DOHH2 (cell line): ENCODE data around the gene PLA2G4E.

ENCODE experiments used
- H3F3A ChIP-seq: fragments of 200-600 bp; sonication (generic), shearing (Covaris generic); 2 replicates; pipeline ENCODE4 v1.6.0; 2016; ENCODE audit warnings: antibody characterized with exemption, mild to moderate bottlenecking; ENCODE audit not compliant: control insufficient read depth, insufficient read depth
- H3K27ac ChIP-seq: fragments of 200-600 bp; sonication (generic); 2 replicates; pipeline ENCODE4 v1.5.1; 2014; ENCODE audit warnings: low read depth, mild to moderate bottlenecking, low read length, moderate library complexity
- H3K27me3 ChIP-seq: fragments of 200-600 bp; sonication (generic); 2 replicates; pipeline ENCODE4 v1.6.1; 2014; ENCODE audit warnings: mild to moderate bottlenecking, low read length, mixed read lengths; ENCODE audit not compliant: control insufficient read depth
- H3K36me3 ChIP-seq: fragments of 200-600 bp; sonication (generic); 2 replicates; pipeline ENCODE4 v1.6.1; 2014; ENCODE audit warnings: mild to moderate bottlenecking, low read length, moderate library complexity, mixed read lengths; ENCODE audit not compliant: control insufficient read depth
- H3K4me1 ChIP-seq: fragments of 200-600 bp; sonication (generic); 2 replicates; pipeline ENCODE4 v1.6.1; 2014; ENCODE audit warnings: mild to moderate bottlenecking, low read length, mixed read lengths; ENCODE audit not compliant: control insufficient read depth
- H3K4me2 ChIP-seq: fragments of 200-600 bp; sonication (generic); 2 replicates; pipeline ENCODE4 v1.6.0; 2014; ENCODE audit warnings: mild to moderate bottlenecking, low read length, moderate library complexity
- H3K4me3 ChIP-seq: fragments of 200-600 bp; sonication (generic); 2 replicates; pipeline ENCODE4 v1.5.1; 2014; ENCODE audit warnings: mild to moderate bottlenecking, low read length, mixed read lengths
- H3K79me2 ChIP-seq: fragments of 200-600 bp; sonication (generic); 2 replicates; pipeline ENCODE4 v1.6.1; 2014; ENCODE audit warnings: mild to moderate bottlenecking, low read length, mixed read lengths; ENCODE audit not compliant: control insufficient read depth
- H3K9me2 ChIP-seq: fragments of 200-600 bp; sonication (generic); replicated peaks from 2 replicates; pipeline ENCODE4 v1.6.1; 2014; ENCODE audit warnings: mild to moderate bottlenecking, low read length, mixed read lengths; ENCODE audit not compliant: control insufficient read depth
- H3K9me3 ChIP-seq: fragments of 200-600 bp; sonication (generic); 2 replicates; pipeline ENCODE4 v1.6.1; 2014; ENCODE audit warnings: antibody characterized with exemption, low read length, mixed read lengths; ENCODE audit not compliant: control insufficient read depth, insufficient read depth
- H4K20me1 ChIP-seq: fragments of 200-600 bp; sonication (generic); 2 replicates; pipeline ENCODE4 v1.6.0; 2014; ENCODE audit warnings: low read depth, mild to moderate bottlenecking, antibody characterized with exemption, low read length, moderate library complexity; ENCODE audit not compliant: control insufficient read depth, insufficient read depth
- EZH2phosphoT487 ChIP-seq: fragments of 200-600 bp; sonication (generic); IDR thresholded peaks from 2 replicates; pipeline ENCODE4 v1.6.1; 2017; ENCODE audit warnings: borderline replicate concordance, mild to moderate bottlenecking, antibody characterized with exemption, low read length, moderate library complexity, mixed read lengths
- TF ChIP-seq, protein P1 (sequence below): fragments of 200-600 bp; sonication (generic); IDR thresholded peaks from one replicate; pipeline ENCODE4 v1.5.1; 2014; ENCODE audit warnings: antibody characterized with exemption, mild to moderate bottlenecking, low read depth, low read length; ENCODE audit not compliant: poor library complexity, severe bottlenecking

PLA2G4E gene, protein sequence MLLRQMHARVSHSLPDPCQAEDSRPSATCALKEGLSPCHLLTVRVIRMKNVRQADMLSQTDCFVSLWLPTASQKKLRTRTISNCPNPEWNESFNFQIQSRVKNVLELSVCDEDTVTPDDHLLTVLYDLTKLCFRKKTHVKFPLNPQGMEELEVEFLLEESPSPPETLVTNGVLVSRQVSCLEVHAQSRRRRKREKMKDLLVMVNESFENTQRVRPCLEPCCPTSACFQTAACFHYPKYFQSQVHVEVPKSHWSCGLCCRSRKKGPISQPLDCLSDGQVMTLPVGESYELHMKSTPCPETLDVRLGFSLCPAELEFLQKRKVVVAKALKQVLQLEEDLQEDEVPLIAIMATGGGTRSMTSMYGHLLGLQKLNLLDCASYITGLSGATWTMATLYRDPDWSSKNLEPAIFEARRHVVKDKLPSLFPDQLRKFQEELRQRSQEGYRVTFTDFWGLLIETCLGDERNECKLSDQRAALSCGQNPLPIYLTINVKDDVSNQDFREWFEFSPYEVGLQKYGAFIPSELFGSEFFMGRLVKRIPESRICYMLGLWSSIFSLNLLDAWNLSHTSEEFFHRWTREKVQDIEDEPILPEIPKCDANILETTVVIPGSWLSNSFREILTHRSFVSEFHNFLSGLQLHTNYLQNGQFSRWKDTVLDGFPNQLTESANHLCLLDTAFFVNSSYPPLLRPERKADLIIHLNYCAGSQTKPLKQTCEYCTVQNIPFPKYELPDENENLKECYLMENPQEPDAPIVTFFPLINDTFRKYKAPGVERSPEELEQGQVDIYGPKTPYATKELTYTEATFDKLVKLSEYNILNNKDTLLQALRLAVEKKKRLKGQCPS

DNA sequence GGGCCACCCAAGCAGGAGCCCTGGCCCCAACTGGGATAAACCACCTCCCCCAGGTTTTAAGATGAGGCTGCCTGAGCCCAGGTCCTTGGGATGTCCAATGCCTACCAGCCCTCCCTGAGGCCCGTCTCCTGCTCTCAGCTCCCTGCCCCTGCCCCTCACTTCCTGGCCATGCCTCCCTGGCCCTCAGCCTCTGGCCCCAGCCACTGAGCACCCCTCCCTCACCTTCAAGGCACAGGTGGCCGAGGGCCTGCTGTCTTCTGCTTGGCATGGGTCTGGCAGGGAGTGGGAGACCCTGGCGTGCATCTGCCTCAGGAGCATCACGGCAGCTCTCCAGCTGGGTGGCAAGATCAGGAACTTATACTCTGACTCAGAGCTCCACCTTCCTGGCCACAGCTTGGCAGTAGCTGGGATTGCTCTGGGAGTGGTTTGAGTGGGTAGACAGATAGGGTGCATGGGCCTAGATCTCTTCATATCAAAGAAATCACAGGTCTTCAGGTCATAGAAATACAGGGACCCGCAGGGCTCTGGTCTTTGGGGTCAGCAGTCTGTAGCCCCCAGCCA lies at the start of gene PLA2G4E:
PLA2G4E (minus strand) TSS at position 330 of the 561 bp plus-strand sequence; CDS start at position 318, 12 bp downstream.
- no peak for TF ChIP-seq EZH2phosphoT487
- TF ChIP-seq, protein P1, sequence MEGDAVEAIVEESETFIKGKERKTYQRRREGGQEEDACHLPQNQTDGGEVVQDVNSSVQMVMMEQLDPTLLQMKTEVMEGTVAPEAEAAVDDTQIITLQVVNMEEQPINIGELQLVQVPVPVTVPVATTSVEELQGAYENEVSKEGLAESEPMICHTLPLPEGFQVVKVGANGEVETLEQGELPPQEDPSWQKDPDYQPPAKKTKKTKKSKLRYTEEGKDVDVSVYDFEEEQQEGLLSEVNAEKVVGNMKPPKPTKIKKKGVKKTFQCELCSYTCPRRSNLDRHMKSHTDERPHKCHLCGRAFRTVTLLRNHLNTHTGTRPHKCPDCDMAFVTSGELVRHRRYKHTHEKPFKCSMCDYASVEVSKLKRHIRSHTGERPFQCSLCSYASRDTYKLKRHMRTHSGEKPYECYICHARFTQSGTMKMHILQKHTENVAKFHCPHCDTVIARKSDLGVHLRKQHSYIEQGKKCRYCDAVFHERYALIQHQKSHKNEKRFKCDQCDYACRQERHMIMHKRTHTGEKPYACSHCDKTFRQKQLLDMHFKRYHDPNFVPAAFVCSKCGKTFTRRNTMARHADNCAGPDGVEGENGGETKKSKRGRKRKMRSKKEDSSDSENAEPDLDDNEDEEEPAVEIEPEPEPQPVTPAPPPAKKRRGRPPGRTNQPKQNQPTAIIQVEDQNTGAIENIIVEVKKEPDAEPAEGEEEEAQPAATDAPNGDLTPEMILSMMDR, result no peak
- no peaks in the 10 kb centered on the region for H4K20me1 ChIP-seq
- no peaks in the 10 kb centered on the region for H3K4me1 ChIP-seq
- H3K4me2 ChIP-seq, result no peak within 1 kb of the TSS
- no peaks in the 10 kb centered on the region for H3K9me3 ChIP-seq
- H3K36me3 ChIP-seq, result no peaks in the 10 kb centered on the region
- H3K4me3 ChIP-seq, result no peak within 1 kb of the TSS
- no peaks in the 10 kb centered on the region for H3K79me2 ChIP-seq
- H3K27me3 ChIP-seq, result peaks cover 18% of the 10 kb centered on the region
- H3K9me2 ChIP-seq, result no peaks in the 10 kb centered on the region
- no peaks in the 10 kb centered on the region for H3F3A ChIP-seq
- H3K27ac ChIP-seq, result no peak within 1 kb of the TSS

DNA sequence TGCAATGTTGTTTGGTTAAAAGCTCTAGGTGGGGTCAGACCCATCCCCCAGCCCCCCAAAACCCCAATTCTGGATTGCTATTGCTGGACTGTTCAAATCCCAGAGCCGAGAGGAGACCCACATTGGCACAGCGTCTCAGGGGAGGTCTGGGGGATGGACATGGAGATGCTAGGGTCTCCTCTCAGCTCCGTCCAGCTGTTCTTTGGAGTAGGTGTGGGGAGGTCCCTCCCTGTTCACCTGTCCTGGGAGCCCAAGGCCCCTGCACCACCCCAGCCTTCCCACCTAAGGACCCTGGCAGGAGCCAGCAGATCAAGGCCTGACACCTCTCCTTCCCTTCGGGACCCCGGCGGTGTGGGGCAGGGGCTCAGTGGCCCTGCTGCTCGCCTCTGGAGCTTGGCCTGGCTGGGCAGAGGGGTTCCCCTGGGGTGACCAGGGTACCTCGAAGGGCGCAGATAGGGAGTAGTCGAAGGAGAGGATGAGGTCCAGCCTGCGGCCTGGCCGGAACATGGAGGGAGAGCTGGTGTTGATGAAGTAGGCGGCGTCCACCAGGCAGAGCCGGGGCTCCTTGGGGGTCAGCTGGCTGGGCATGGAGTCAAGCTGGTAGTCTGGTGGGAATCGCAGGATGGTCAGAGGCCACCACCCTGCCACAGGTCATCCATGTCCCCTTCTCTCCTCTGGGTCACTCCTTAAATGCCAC lies 49.6 kb upstream of the PLA2G4E start:
- H3K79me2 ChIP-seq, result no peaks in the 10 kb centered on the region
- H3K4me2 ChIP-seq, result no peak overlapping the region
- TF ChIP-seq, protein P1, result no peak
- TF ChIP-seq EZH2phosphoT487, result no peak
- H3F3A ChIP-seq, result no peaks in the 10 kb centered on the region
- peaks cover under 1% of the 10 kb centered on the region; the same call in 1 of the 2 replicates for H3K4me1 ChIP-seq
- H3K9me2 ChIP-seq, result no peaks in the 10 kb centered on the region
- no peaks in the 10 kb centered on the region for H3K36me3 ChIP-seq
- no peak overlapping the region for H3K27ac ChIP-seq
- no peaks in the 10 kb centered on the region for H3K9me3 ChIP-seq
- no peaks in the 10 kb centered on the region for H4K20me1 ChIP-seq
- peaks cover 9% of the 10 kb centered on the region for H3K27me3 ChIP-seq
- no peak overlapping the region for H3K4me3 ChIP-seq

DNA sequence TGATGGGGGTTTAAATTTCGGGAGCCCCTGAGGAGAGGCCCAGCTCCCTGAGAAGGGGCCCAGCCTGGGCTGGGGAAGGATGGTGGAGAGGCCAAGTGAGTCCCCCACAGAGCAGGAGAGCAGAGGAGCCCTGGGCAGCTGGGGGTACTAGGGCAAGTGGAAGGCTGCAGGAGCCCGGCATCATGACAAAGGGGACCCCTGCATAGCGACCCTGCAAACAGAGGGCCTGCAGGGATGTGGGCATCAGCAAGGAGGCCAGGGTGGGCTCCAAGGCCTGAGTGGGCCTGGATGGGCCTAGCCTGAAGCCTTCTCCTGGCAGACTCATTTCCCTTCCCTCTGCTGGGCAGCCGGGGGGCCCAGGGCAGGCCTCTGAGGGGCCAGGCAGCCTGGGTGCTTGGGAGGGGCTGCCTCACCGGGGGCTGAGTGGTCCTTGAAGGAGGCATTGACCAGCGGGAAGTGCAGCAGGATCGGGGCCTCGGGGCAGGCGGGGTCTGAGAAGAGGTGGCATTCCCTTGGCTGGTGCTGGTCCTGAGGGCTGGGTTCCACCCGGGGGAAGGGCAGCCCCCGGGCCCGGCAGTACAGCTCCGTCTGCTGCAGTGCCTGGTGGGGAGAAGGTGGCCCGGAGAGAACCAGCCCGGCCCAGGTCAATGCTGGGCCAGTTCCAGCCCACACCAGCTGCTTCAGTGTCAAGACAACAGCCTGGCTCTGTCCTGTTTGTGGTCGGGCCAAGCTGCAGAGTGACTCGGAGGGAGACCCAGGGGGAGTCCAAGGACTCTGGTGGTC lies 48.8 kb upstream of the PLA2G4E start:
- H3K36me3 ChIP-seq, result no peaks in the 10 kb centered on the region
- no peaks in the 10 kb centered on the region for H3K9me2 ChIP-seq
- no peaks in the 10 kb centered on the region for H4K20me1 ChIP-seq
- H3K27me3 ChIP-seq, result peaks cover 9% of the 10 kb centered on the region
- H3K79me2 ChIP-seq, result no peaks in the 10 kb centered on the region
- H3K4me1 ChIP-seq, result peaks cover 7% of the 10 kb centered on the region
- no peaks in the 10 kb centered on the region for H3K9me3 ChIP-seq
- TF ChIP-seq, protein P1, result no peak
- TF ChIP-seq EZH2phosphoT487, result no peak
- H3K4me2 ChIP-seq, result no peak overlapping the region
- H3K27ac ChIP-seq, result no peak overlapping the region
- no peaks in the 10 kb centered on the region for H3F3A ChIP-seq
- H3K4me3 ChIP-seq, result no peak overlapping the region
